HepG2 (cell line): Measurements from ENCODE around the gene IGF2BP3. TPM values are rescaled to one million over a fixed set of nuclear protein-coding genes. Genes with fewer than 3 reads are reported as not detected.

Experiments
- FOSL2 ChIP-seq: sonication (generic); formaldehyde crosslinking; IDR thresholded peaks from 2 replicates; pipeline ENCODE4 v1.4.0; 2020; ENCODE audit warnings: missing genetic modification reagents
- FOXK2 ChIP-seq: fragments of 450-650 bp; IDR thresholded peaks from 2 replicates; pipeline ENCODE4 v1.6.1; 2016
- KAT2B ChIP-seq: fragments of 150-350 bp; IDR thresholded peaks from 2 replicates; pipeline ENCODE4 v1.6.1; 2014; ENCODE audit warnings: low read depth, low read length, borderline replicate concordance
- KDM2A ChIP-seq: sonication (generic); formaldehyde crosslinking; IDR thresholded peaks from 2 replicates; pipeline ENCODE4 v1.4.0; 2020; ENCODE audit warnings: low read depth, missing genetic modification reagents, borderline replicate concordance
- KDM3A ChIP-seq: IDR thresholded peaks from 2 replicates; pipeline ENCODE4 v1.6.1; 2018; ENCODE audit warnings: low read depth, missing compliant biosample characterization
- MLLT10 ChIP-seq: sonication (generic); formaldehyde crosslinking; IDR thresholded peaks from 2 replicates; pipeline ENCODE4 v1.4.0; 2020; ENCODE audit warnings: missing genetic modification reagents
- MTERF4 ChIP-seq: sonication (generic); formaldehyde crosslinking; IDR thresholded peaks from 2 replicates; pipeline ENCODE4 v1.8.0; 2023; ENCODE audit warnings: mild to moderate bottlenecking, missing genetic modification reagents
- MZF1 ChIP-seq: sonication (generic); formaldehyde crosslinking; IDR thresholded peaks from 2 replicates; pipeline ENCODE4 v1.8.1; 2023; ENCODE audit warnings: mild to moderate bottlenecking, missing genetic modification reagents, borderline replicate concordance
- SMAD9 ChIP-seq: sonication (generic); formaldehyde crosslinking; IDR thresholded peaks from 2 replicates; pipeline ENCODE4 v1.5.1; 2020; ENCODE audit warnings: mild to moderate bottlenecking, missing genetic modification reagents
- TEAD2 ChIP-seq: sonication (generic); formaldehyde crosslinking; IDR thresholded peaks from 2 replicates; pipeline ENCODE4 v1.9.0; 2021; ENCODE audit warnings: missing genetic modification reagents
- ZMYM4 ChIP-seq: sonication (generic); formaldehyde crosslinking; IDR thresholded peaks from 2 replicates; pipeline ENCODE4 v1.8.1; 2023; ENCODE audit warnings: mild to moderate bottlenecking, missing genetic modification reagents
- ZSCAN20 ChIP-seq: sonication (generic); formaldehyde crosslinking; IDR thresholded peaks from 2 replicates; pipeline ENCODE4 v1.4.0; 2020; ENCODE audit warnings: missing genetic modification reagents, mild to moderate bottlenecking, borderline replicate concordance
- polyA plus RNA-seq, 8 experiments: library from polyadenylated mRNA; depleted of rRNA in 3 of 8; stranded (reverse) in 7 of 8; unstranded in 1 of 8; fragments of >200 nt; fragmentation: Illumina TruSeq in 4 of 8; extraction: Trizol in 4 of 8; gene quantifications; 2 replicates each; pipeline versions ENCODE4 v1.2.1 to v1.2.3, GENCODE V29; 2011 to 2016; ENCODE audit warnings: low read depth in 4 of 8, missing spikeins in 1 of 8, mixed read lengths in 1 of 8; ENCODE audit not compliant: insufficient read depth in 1 of 8
- total RNA-seq, 5 experiments: library from RNA; depleted of rRNA; stranded (reverse); fragments of >200 nt; fragmentation: Illumina TruSeq; extraction: Trizol; gene quantifications; 2 replicates each; pipeline ENCODE4 v1.2.3, GENCODE V29; 2016; ENCODE audit warnings: low read depth in 1 of 5
- TF ChIP-seq, protein P1 (sequence below), 2 experiments: fragments of 450-650 bp in 1 of 2; sonication (generic) in 1 of 2; formaldehyde crosslinking in 1 of 2; IDR thresholded peaks; 2 replicates each; pipeline versions ENCODE4 v1.6.1 to v1.8.0; 2016 to 2022; ENCODE audit warnings: antibody characterized with exemption in 1 of 2, mild to moderate bottlenecking in 1 of 2, missing genetic modification reagents in 1 of 2
- TF ChIP-seq, protein P2 (sequence below): sonication (generic); formaldehyde crosslinking; IDR thresholded peaks from 2 replicates; pipeline ENCODE4 v1.5.0; 2020; ENCODE audit warnings: mild to moderate bottlenecking, missing genetic modification reagents

IGF2BP3 gene
- total and polyA plus RNA-seq, 2 of the 13 experiments (the other 11 are each of a cell fraction or from before 2014, with no cell fraction given), result 37.7 to 39.5 TPM

- no peak for TF ChIP-seq MTERF4 (CRISPR knock-in tag)
- 0 out of 2 replicates have a peak, but pooled peaks have one; percentile 21 for TF ChIP-seq ZMYM4
- TF ChIP-seq SMAD9, result no peak
- peak; percentile 68; the same call in 1 of the 2 replicates for TF ChIP-seq KDM2A (CRISPR knock-in tag)
- TF ChIP-seq, protein P1, sequence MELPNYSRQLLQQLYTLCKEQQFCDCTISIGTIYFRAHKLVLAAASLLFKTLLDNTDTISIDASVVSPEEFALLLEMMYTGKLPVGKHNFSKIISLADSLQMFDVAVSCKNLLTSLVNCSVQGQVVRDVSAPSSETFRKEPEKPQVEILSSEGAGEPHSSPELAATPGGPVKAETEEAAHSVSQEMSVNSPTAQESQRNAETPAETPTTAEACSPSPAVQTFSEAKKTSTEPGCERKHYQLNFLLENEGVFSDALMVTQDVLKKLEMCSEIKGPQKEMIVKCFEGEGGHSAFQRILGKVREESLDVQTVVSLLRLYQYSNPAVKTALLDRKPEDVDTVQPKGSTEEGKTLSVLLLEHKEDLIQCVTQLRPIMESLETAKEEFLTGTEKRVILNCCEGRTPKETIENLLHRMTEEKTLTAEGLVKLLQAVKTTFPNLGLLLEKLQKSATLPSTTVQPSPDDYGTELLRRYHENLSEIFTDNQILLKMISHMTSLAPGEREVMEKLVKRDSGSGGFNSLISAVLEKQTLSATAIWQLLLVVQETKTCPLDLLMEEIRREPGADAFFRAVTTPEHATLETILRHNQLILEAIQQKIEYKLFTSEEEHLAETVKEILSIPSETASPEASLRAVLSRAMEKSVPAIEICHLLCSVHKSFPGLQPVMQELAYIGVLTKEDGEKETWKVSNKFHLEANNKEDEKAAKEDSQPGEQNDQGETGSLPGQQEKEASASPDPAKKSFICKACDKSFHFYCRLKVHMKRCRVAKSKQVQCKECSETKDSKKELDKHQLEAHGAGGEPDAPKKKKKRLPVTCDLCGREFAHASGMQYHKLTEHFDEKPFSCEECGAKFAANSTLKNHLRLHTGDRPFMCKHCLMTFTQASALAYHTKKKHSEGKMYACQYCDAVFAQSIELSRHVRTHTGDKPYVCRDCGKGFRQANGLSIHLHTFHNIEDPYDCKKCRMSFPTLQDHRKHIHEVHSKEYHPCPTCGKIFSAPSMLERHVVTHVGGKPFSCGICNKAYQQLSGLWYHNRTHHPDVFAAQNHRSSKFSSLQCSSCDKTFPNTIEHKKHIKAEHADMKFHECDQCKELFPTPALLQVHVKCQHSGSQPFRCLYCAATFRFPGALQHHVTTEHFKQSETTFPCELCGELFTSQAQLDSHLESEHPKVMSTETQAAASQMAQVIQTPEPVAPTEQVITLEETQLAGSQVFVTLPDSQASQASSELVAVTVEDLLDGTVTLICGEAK (IDR thresholded peaks at IDR 0.05), result no peak
- TF ChIP-seq, protein P1 (CRISPR knock-in tag; IDR thresholded peaks at IDR 0.05), result no peak
- no peak for TF ChIP-seq KAT2B
- no peak for TF ChIP-seq KDM3A
- TF ChIP-seq MLLT10 (CRISPR knock-in tag), result no peak
- TF ChIP-seq ZSCAN20 (CRISPR knock-in tag), result no peak
- TF ChIP-seq MZF1 (CRISPR knock-in tag), result no peak
- no peak for TF ChIP-seq TEAD2 (CRISPR knock-in tag)
- TF ChIP-seq FOXK2, result no peak
- no peak for TF ChIP-seq FOSL2
- TF ChIP-seq, protein P2, sequence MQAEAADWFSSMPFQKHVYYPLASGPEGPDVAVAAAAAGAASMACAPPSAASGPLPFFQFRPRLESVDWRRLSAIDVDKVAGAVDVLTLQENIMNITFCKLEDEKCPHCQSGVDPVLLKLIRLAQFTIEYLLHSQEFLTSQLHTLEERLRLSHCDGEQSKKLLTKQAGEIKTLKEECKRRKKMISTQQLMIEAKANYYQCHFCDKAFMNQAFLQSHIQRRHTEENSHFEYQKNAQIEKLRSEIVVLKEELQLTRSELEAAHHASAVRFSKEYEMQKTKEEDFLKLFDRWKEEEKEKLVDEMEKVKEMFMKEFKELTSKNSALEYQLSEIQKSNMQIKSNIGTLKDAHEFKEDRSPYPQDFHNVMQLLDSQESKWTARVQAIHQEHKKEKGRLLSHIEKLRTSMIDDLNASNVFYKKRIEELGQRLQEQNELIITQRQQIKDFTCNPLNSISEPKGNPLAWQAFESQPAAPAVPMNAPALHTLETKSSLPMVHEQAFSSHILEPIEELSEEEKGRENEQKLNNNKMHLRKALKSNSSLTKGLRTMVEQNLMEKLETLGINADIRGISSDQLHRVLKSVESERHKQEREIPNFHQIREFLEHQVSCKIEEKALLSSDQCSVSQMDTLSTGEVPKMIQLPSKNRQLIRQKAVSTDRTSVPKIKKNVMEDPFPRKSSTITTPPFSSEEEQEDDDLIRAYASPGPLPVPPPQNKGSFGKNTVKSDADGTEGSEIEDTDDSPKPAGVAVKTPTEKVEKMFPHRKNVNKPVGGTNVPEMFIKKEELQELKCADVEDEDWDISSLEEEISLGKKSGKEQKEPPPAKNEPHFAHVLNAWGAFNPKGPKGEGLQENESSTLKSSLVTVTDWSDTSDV (CRISPR knock-in tag), result no peak
Observed at GRCh38 chr7:23490357-23491135, 20.3 kb upstream of the IGF2BP3 start (continued).
